Stomach (tissue), 9 donors: ENCODE results near the gene LRFN2. TPM values are rescaled to one million over a fixed set of nuclear protein-coding genes. Genes with fewer than 3 reads are reported as not detected.

Experiments
- DNase-seq, 2 donors: peaks; one replicate each; pipeline versions ENCODE4 v3.0.0 to v3.0.0-alpha.2; 2013 to 2019
- H3K27ac ChIP-seq, 5 donors: fragments of 200-600 bp in 4 of 5; sonication (generic) in 4 of 5; one replicate each; pipeline ENCODE4 v1.5.1; 2013 to 2019; ENCODE audit warnings: mild to moderate bottlenecking in 1 of 5, moderate library complexity in 1 of 5
- H3K27me3 ChIP-seq, 3 donors: fragments of 200-600 bp; sonication (generic); one replicate each; pipeline ENCODE4 v1.5.1; 2017 to 2019; ENCODE audit warnings: mixed run types in 1 of 3
- H3K36me3 ChIP-seq, 4 donors: fragments of 200-600 bp; sonication (generic); 1 replicate in 3 of 4; 2 replicates in 1 of 4; pipeline ENCODE4 v1.5.1; 2016 to 2019
- H3K4me1 ChIP-seq, 4 donors: fragments of 200-600 bp; sonication (generic); one replicate each; pipeline ENCODE4 v1.5.1; 2016 to 2019
- H3K4me3 ChIP-seq, 4 donors: fragments of 200-600 bp; sonication (generic) in 3 of 4; one replicate each; pipeline ENCODE4 v1.5.1; 2016 to 2019; ENCODE audit warnings: mild to moderate bottlenecking in 1 of 4
- H3K9me3 ChIP-seq, 4 donors: fragments of 200-600 bp; sonication (generic); one replicate each; pipeline ENCODE4 v1.5.1; 2016 to 2019
- EP300 ChIP-seq: sonication (generic); formaldehyde crosslinking; IDR thresholded peaks from one replicate; pipeline ENCODE4 v1.6.1; 2017; ENCODE audit warnings: antibody characterized with exemption
- POLR2A ChIP-seq, 4 donors: fragments of 450-650 bp; IDR thresholded peaks; one replicate each; pipeline ENCODE4 v1.6.1; 2016; ENCODE audit warnings: antibody characterized with exemption in 4 of 4, control low read depth in 2 of 4, mild to moderate bottlenecking in 1 of 4, moderate library complexity in 1 of 4
- POLR2AphosphoS5 ChIP-seq, 3 donors: sonication (generic); formaldehyde crosslinking; IDR thresholded peaks; one replicate each; pipeline ENCODE4 v1.6.1; 2016; ENCODE audit warnings: antibody characterized with exemption in 3 of 3
- WGBS, 5 donors: extraction: QIAGEN DNeasy Blood & Tissue Kit in 3 of 5; methylation state at CpG; one replicate each; pipeline versions ENCODE4 v1.1.5 to v1.1.7; 2013 to 2018; 5-methylcytosine and 5-hydroxymethylcytosine counted together
- intact Hi-C: fragments of 100-400 bp; cut with DNase I; formaldehyde crosslinking; loops from one replicate; pipeline ENCODE4 v1.15.1; 2023; ENCODE audit warnings: low total_unique reads
- polyA plus RNA-seq, 3 donors: library from polyadenylated mRNA; stranded (reverse); fragments of 200-250 nt; gene quantifications; one replicate each; pipeline ENCODE4 v1.2.3, GENCODE V29; 2013
- total RNA-seq, 5 donors: library from RNA; depleted of rRNA; stranded (reverse); fragments of >200 nt; gene quantifications; one replicate each; pipeline versions ENCODE4 v1.1.0 to v1.2.3, GENCODE V29; 2014 to 2016
- TF ChIP-seq, protein P1 (sequence below), 7 experiments: fragments of 450-650 bp in 4 of 7; fragments of 200-600 bp in 3 of 7; sonication (generic) in 3 of 7; IDR thresholded peaks; one replicate each; pipeline ENCODE4 v1.5.1; 2016 to 2019; ENCODE audit warnings: antibody characterized with exemption in 7 of 7, control low read depth in 2 of 7, mild to moderate bottlenecking in 1 of 7
- donor health status: healthy with polysubstance abuse.
- donor health status: Bipolar disorder and iron deficiency.
- donor health status: healthy.

LRFN2 gene
- total and polyA plus RNA-seq, 8 donors = 0.10 TPM; not detected in 7

- H3K36me3 ChIP-seq = no peaks in the 10 kb centered on the region
- H3K4me1 ChIP-seq = peaks cover 5 to 51% (median 39%) of the 10 kb centered on the region in 4 donors
- no peak for DNase-seq
- WGBS, 5 donors = 88 to 100% (median 100%) methylated on average over 1 of the region's 1 CpG
- no peak overlapping the region for H3K4me3 ChIP-seq
- intact Hi-C loops = no loop called here
- peaks cover 0 to 22% (median 0%) of the 10 kb centered on the region in 3 donors for H3K27me3 ChIP-seq
- no peak overlapping the region for H3K27ac ChIP-seq
- no peaks in the 10 kb centered on the region for H3K9me3 ChIP-seq
- TF ChIP-seq POLR2A (IDR thresholded peaks at IDR 0.05) (no peak), POLR2AphosphoS5 (IDR thresholded peaks at IDR 0.05) (no peak), EP300 (no peak)
- TF ChIP-seq, protein P1, sequence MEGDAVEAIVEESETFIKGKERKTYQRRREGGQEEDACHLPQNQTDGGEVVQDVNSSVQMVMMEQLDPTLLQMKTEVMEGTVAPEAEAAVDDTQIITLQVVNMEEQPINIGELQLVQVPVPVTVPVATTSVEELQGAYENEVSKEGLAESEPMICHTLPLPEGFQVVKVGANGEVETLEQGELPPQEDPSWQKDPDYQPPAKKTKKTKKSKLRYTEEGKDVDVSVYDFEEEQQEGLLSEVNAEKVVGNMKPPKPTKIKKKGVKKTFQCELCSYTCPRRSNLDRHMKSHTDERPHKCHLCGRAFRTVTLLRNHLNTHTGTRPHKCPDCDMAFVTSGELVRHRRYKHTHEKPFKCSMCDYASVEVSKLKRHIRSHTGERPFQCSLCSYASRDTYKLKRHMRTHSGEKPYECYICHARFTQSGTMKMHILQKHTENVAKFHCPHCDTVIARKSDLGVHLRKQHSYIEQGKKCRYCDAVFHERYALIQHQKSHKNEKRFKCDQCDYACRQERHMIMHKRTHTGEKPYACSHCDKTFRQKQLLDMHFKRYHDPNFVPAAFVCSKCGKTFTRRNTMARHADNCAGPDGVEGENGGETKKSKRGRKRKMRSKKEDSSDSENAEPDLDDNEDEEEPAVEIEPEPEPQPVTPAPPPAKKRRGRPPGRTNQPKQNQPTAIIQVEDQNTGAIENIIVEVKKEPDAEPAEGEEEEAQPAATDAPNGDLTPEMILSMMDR (IDR thresholded peaks at IDR 0.05) = no peak
Measured at GRCh38 chr6:40394381-40394780, 192.8 kb downstream of the LRFN2 start.

DNA sequence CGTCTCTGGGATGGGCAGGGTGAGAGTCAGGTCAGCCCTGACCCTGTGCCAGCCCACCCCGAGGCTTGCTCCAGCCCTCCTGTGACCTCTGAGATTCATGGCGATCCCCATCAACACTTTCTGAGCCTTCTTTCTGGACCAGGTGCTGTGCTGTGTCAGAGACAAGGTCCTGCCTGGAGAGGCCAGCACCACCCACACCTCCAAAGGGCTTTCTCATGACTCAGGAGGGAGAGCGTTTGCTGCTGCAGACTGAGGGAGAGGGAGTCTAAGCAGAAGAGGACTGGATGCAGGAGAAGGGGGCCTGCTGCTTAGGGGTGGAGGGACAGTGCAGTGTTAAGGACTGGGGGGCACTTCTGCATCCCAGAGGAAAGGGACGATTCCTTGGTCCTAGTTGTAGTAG lies 193.5 kb downstream of the LRFN2 start:
- peaks cover 5 to 44% (median 33%) of the 10 kb centered on the region in 4 donors for H3K4me1 ChIP-seq
- WGBS, 5 donors = 50 to 80% (median 60%) methylated on average over 3 to 5 of the region's 5 CpGs
- no peak for DNase-seq
- TF ChIP-seq POLR2AphosphoS5 (IDR thresholded peaks at IDR 0.05) (no peak), EP300 (no peak), POLR2A (IDR thresholded peaks at IDR 0.05) (no peak)
- TF ChIP-seq, protein P1 (IDR thresholded peaks at IDR 0.05) = no peak
- H3K27me3 ChIP-seq = peaks cover 0 to 26% (median 0%) of the 10 kb centered on the region in 3 donors
- intact Hi-C loops = no loop called here
- no peak overlapping the region for H3K4me3 ChIP-seq
- H3K9me3 ChIP-seq = no peaks in the 10 kb centered on the region
- no peaks in the 10 kb centered on the region for H3K36me3 ChIP-seq
- H3K27ac ChIP-seq = no peak overlapping the region

GRCh38 chr6:40392589-40392988 lies 194.6 kb downstream of the LRFN2 start:
- intact Hi-C loops = no loop called here
- Histone ChIP-seq H3K9me3 (no peaks in the 10 kb centered on the region), H3K27me3 (peaks cover 0 to 29% (median 0%) of the 10 kb centered on the region in 3 donors), H3K4me1 (peaks cover 5 to 33% (median 23%) of the 10 kb centered on the region in 4 donors), H3K27ac (no peak overlapping the region), H3K4me3 (no peak overlapping the region), H3K36me3 (no peaks in the 10 kb centered on the region)
- DNase-seq = no peak
- TF ChIP-seq, protein P1 (IDR thresholded peaks at IDR 0.05) = no peak
- WGBS, 5 donors = 94 to 97% (median 96%) methylated on average over 5 to 16 of the region's 16 CpGs

DNA sequence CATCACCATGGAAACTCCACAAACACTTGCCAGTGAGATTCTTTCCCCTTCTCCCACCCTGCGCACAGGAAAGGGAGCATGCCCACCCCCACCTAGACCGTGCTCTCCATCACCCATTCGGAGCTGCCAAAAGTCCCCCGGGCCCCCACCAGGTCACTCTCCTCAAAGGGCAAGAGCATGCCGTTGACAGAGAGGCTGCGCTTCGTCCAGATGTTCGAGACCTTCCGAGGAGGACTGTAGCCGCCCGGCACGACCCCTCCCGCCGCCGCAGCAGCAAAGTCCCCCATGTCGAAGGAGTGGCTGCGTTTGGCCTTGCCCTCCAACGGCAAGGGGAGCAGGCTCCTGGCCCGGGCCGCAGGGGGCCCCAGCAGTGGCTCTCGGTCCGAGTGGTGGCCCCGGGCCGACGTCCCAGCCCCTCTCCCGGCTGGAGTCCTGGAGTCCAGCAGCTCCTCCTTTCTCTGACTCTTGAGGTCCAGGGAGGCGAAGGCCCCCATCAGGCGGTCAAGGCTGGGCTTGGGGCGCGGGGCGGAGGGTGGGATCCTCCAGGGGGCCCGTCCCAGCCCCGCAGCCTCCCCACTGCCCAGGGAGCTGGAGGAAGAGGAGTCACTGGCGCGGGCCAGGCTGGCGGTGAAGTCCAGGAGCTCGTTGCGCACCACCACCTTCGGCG lies 195.2 kb downstream of the LRFN2 start:
- Histone ChIP-seq H3K4me1 (peaks cover under 1 to 27% (median 18%) of the 10 kb centered on the region in 4 donors), H3K27ac (no peak overlapping the region), H3K36me3 (no peaks in the 10 kb centered on the region), H3K9me3 (no peaks in the 10 kb centered on the region), H3K27me3 (peaks cover 0 to 29% (median 0%) of the 10 kb centered on the region in 3 donors), H3K4me3 (no peak overlapping the region)
- intact Hi-C loops = no loop called here
- TF ChIP-seq EP300 (no peak), POLR2AphosphoS5 (IDR thresholded peaks at IDR 0.05) (no peak), POLR2A (IDR thresholded peaks at IDR 0.05) (no peak)
- TF ChIP-seq, protein P1 (IDR thresholded peaks at IDR 0.05) = no peak
- WGBS, 5 donors = 79 to 91% (median 83%) methylated on average over 25 to 40 of the region's 40 CpGs
- no peak for DNase-seq
